Smooth muscle cell (in vitro differentiated cells): Measurements from ENCODE around the gene SLC2A9. TPM values are rescaled to one million over a fixed set of nuclear protein-coding genes. Genes with fewer than 3 reads are reported as not detected.
A peak's percentile ranks its signal among the peaks of the same experiment; 100 is the strongest.

ENCODE experiments used
- DNase-seq: peaks from one replicate; lab custom pipeline; 2025; ENCODE audit not compliant: unreplicated experiment; lab: John Stamatoyannopoulos, UW
- H2AFZ ChIP-seq: fragments of 200-600 bp; sonication (generic); 2 replicates; pipeline ENCODE4 v1.6.0; 2016; ENCODE audit warnings: antibody characterized with exemption, low read depth, mild to moderate bottlenecking
- H3F3A ChIP-seq: fragments of 200-600 bp; sonication (generic); 2 replicates; pipeline ENCODE4 v1.6.0; 2017; ENCODE audit warnings: antibody characterized with exemption, low read depth
- H3K27ac ChIP-seq: fragments of 200-600 bp; sonication (generic); 2 replicates; pipeline ENCODE4 v1.5.1; 2016; ENCODE audit warnings: low read depth, mild to moderate bottlenecking
- H3K27me3 ChIP-seq: fragments of 200-600 bp; sonication (generic); 2 replicates; pipeline ENCODE4 v1.6.1; 2016; ENCODE audit warnings: low read depth, mild to moderate bottlenecking
- H3K36me3 ChIP-seq: fragments of 200-600 bp; sonication (generic); 2 replicates; pipeline ENCODE4 v1.5.1; 2016; ENCODE audit warnings: low read depth
- H3K4me1 ChIP-seq: fragments of 200-600 bp; sonication (generic); 2 replicates; pipeline ENCODE4 v1.5.1; 2016; ENCODE audit warnings: low read depth
- H3K4me2 ChIP-seq: fragments of 200-600 bp; sonication (generic); 2 replicates; pipeline ENCODE4 v1.6.0; 2016; ENCODE audit warnings: mild to moderate bottlenecking
- H3K4me3 ChIP-seq: fragments of 200-600 bp; sonication (generic); 2 replicates; pipeline ENCODE4 v1.5.1; 2016; ENCODE audit warnings: mild to moderate bottlenecking
- H3K79me2 ChIP-seq: fragments of 200-600 bp; sonication (generic); 2 replicates; pipeline ENCODE4 v1.6.0; 2016; ENCODE audit warnings: low read depth, mild to moderate bottlenecking
- H3K9ac ChIP-seq: fragments of 200-600 bp; sonication (generic); 2 replicates; pipeline ENCODE4 v1.6.0; 2016; ENCODE audit warnings: low read depth
- H3K9me3 ChIP-seq: fragments of 200-600 bp; sonication (generic); replicated peaks from 2 replicates; pipeline ENCODE4 v1.5.1; 2016; ENCODE audit warnings: low read depth
- H4K20me1 ChIP-seq: fragments of 200-600 bp; sonication (generic); 2 replicates; pipeline ENCODE4 v1.6.0; 2016; ENCODE audit warnings: low read depth
- CTCF ChIP-seq: fragments of 200-600 bp; sonication (generic); IDR thresholded peaks from 2 replicates; pipeline ENCODE4 v1.5.1; 2017; ENCODE audit warnings: borderline replicate concordance, mild to moderate bottlenecking, antibody characterized with exemption; ENCODE audit not compliant: insufficient read depth, poor library complexity, severe bottlenecking
- WGBS: methylation state at CpG from one replicate; pipeline ENCODE4 v1.1.7; 2016; ENCODE audit warnings: low lambda C conversion rate; 5-methylcytosine and 5-hydroxymethylcytosine counted together
- polyA plus RNA-seq: library from polyadenylated mRNA; unstranded; fragments of >200 nt; fragmentation: Nextera tagmentation; extraction: Ambion mirVana; gene quantifications from 2 replicates; pipeline ENCODE4 v1.2.1, GENCODE V29; 2016
- total RNA-seq: library from RNA; depleted of rRNA; stranded (reverse); fragments of >200 nt; gene quantifications from 2 replicates; pipeline ENCODE4 v1.2.3, GENCODE V29; 2014

Gene SLC2A9
- total and polyA plus RNA-seq, 2 experiments from 2014 or later: 1.3 to 2.2 TPM

DNA sequence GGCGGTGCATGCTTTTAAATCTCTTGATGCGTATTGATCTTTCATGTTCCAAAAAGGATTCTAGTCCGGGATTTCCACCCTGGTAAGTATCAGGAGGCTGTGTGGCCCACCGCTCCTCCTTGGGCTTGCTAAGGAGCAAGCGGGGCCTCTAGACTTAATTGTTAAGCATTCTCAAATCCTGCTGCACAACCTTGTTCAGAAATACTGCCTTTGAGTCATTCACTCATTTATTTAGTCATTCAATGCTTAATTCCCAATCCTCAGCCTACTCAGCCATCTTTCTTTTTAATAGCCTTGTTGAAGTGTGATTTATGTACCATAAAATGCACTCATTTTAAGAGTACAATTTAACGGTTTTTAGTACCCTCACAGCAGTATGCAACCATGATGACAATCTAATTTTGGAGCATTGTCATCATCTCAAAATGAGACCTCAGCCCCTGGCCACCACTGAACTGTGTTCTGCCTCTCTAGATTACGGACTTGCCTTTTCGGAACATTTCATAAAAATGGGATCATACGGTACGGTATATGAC is 15.6 kb upstream of the SLC2A9 start:
- H4K20me1 ChIP-seq: no peaks in the 10 kb centered on the region
- H3K79me2 ChIP-seq: no peaks in the 10 kb centered on the region
- WGBS: 77% methylated on average over 10 of the region's 10 CpGs
- no peaks in the 10 kb centered on the region for H3K9me3 ChIP-seq
- H3K27ac ChIP-seq: no peak overlapping the region
- no peak overlapping the region for H3K4me3 ChIP-seq
- H3K36me3 ChIP-seq: no peaks in the 10 kb centered on the region
- H3F3A ChIP-seq: peaks cover 7% of the 10 kb centered on the region
- H3K4me2 ChIP-seq: no peak overlapping the region
- DNase-seq: no peak
- H3K27me3 ChIP-seq: no peaks in the 10 kb centered on the region
- peaks cover 3% of the 10 kb centered on the region for H3K4me1 ChIP-seq
- TF ChIP-seq CTCF: no peak
- no peak overlapping the region for H3K9ac ChIP-seq
- no peak overlapping the region for H2AFZ ChIP-seq

GRCh38 chr4:10035130-10035529 is 13.8 kb upstream of the SLC2A9 start:
- TF ChIP-seq CTCF: no peak
- Histone ChIP-seq H3K4me1 (peaks cover 13% of the 10 kb centered on the region), H3K4me3 (no peak overlapping the region), H3K27me3 (no peaks in the 10 kb centered on the region), H3F3A (peaks cover 14% of the 10 kb centered on the region), H3K79me2 (no peaks in the 10 kb centered on the region), H3K27ac (no peak overlapping the region), H3K36me3 (no peaks in the 10 kb centered on the region), H4K20me1 (no peaks in the 10 kb centered on the region), H2AFZ (no peak overlapping the region), H3K9ac (no peak overlapping the region), H3K4me2 (no peak overlapping the region), H3K9me3 (no peaks in the 10 kb centered on the region)
- no peak for DNase-seq
- WGBS: 94% methylated on average over 6 of the region's 6 CpGs

GRCh38 chr4:10034612-10035104 is 13.4 kb upstream of the SLC2A9 start:
- Histone ChIP-seq H3K27me3 (no peaks in the 10 kb centered on the region), H3F3A (peaks cover 14% of the 10 kb centered on the region), H3K36me3 (no peaks in the 10 kb centered on the region), H4K20me1 (no peaks in the 10 kb centered on the region), H3K4me1 (peaks cover 13% of the 10 kb centered on the region), H3K27ac (no peak overlapping the region), H2AFZ (no peak overlapping the region), H3K9me3 (no peaks in the 10 kb centered on the region), H3K4me3 (no peak overlapping the region), H3K79me2 (no peaks in the 10 kb centered on the region), H3K4me2 (no peak overlapping the region), H3K9ac (no peak overlapping the region)
- no peak for TF ChIP-seq CTCF
- no peak for DNase-seq
- 81% methylated on average over 5 of the region's 5 CpGs for WGBS

DNA sequence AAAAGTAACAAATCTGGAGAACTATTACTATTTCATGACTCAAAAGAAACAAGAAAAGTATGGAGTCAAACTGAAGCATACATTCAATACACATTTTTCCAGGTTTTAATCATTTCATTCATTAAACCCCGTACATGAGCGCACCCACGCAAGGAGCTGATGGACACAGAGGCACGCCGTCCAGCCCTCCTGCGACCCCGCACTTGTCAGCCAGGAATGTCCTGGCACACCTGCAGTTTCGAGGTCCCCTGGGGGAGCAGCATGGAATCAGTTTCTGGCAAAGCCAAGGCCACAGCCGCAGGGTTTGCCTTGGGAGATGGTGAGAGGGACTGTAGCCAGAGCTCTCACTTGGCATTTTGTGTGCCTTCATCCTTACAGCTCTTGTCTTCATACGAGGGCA is 12.8 kb upstream of the SLC2A9 start:
- DNase-seq: no peak
- Histone ChIP-seq H3K4me2 (peak overlapping the region; percentile 28), H3K4me1 (peaks cover 13% of the 10 kb centered on the region), H4K20me1 (no peaks in the 10 kb centered on the region), H3K9ac (no peak overlapping the region), H3K4me3 (no peak overlapping the region), H3K27ac (no peak overlapping the region), H3F3A (peaks cover 14% of the 10 kb centered on the region), H2AFZ (no peak overlapping the region), H3K27me3 (no peaks in the 10 kb centered on the region), H3K36me3 (no peaks in the 10 kb centered on the region), H3K9me3 (no peaks in the 10 kb centered on the region), H3K79me2 (no peaks in the 10 kb centered on the region)
- no peak for TF ChIP-seq CTCF
- WGBS: 91% methylated on average over 10 of the region's 10 CpGs
